MM.1S (cell line): Measurements from ENCODE around the gene TMPRSS9.

ENCODE experiments used
- EZH2 ChIP-seq: fragments of 300-600 bp; sonication (generic); optimal IDR thresholded peaks from 2 replicates; pipeline ENCODE3; 2017; ENCODE audit warnings: low read depth, mild to moderate bottlenecking, antibody characterized with exemption, low read length, mixed read lengths
- TF ChIP-seq, protein P1 (sequence below): fragments of 300-600 bp; sonication (generic); IDR thresholded peaks from 2 replicates; pipeline ENCODE4 v1.5.1; 2016; ENCODE audit warnings: antibody characterized with exemption, low read length, mixed read lengths

DNA sequence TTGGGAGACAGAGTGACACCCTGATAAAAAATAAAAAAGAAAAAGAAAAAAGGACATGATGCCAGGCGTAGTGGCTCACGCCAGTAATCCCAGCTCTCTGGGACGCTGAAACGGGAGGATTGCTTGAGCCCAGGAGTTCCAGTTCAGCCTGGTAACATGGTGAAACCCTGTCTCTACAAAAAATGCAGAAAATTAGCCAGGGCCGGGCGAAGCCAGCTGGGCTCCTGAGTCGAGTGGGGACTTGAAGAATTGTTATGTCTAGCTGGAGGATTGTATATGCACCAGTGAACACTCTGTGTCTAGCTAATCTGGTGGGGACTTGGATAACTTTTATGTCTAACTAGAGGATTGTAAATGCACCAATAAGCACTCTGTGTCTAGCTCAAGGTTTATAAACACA is 32.3 kb downstream of the TMPRSS9 start:
- TF ChIP-seq, protein P1, sequence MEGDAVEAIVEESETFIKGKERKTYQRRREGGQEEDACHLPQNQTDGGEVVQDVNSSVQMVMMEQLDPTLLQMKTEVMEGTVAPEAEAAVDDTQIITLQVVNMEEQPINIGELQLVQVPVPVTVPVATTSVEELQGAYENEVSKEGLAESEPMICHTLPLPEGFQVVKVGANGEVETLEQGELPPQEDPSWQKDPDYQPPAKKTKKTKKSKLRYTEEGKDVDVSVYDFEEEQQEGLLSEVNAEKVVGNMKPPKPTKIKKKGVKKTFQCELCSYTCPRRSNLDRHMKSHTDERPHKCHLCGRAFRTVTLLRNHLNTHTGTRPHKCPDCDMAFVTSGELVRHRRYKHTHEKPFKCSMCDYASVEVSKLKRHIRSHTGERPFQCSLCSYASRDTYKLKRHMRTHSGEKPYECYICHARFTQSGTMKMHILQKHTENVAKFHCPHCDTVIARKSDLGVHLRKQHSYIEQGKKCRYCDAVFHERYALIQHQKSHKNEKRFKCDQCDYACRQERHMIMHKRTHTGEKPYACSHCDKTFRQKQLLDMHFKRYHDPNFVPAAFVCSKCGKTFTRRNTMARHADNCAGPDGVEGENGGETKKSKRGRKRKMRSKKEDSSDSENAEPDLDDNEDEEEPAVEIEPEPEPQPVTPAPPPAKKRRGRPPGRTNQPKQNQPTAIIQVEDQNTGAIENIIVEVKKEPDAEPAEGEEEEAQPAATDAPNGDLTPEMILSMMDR = no peak
- TF ChIP-seq EZH2 = no peak
